GM06990 (cell line): ENCODE results near the gene RGS4.

Source experiments
- DNase-seq: peaks from one replicate; pipeline ENCODE4 v3.0.0-alpha.2; 2011; ENCODE audit not compliant: insufficient read length; ENCODE audit errors: extremely low read depth
- H3K27me3 ChIP-seq: replicated peaks from 2 replicates; pipeline ENCODE4 v1.6.0; 2011; ENCODE audit warnings: low read length; ENCODE audit not compliant: control insufficient read depth, insufficient read depth
- H3K36me3 ChIP-seq: 2 replicates; pipeline ENCODE4 v1.5.1; 2011; ENCODE audit warnings: low read length; ENCODE audit not compliant: control insufficient read depth, insufficient read depth
- H3K4me3 ChIP-seq: replicated peaks from 2 replicates; pipeline ENCODE4 v1.5.1; 2011; ENCODE audit warnings: low read depth, mild to moderate bottlenecking, control low read depth, low read length
- TF ChIP-seq, protein P1 (sequence below): IDR thresholded peaks from 2 replicates; pipeline ENCODE4 v1.5.1; 2011; ENCODE audit warnings: low read length, control low read depth, mild to moderate bottlenecking, inconsistent platforms; ENCODE audit not compliant: insufficient read depth, poor library complexity, severe bottlenecking

RGS4 gene

GRCh38 chr1:163093579-163093978, 24.4 kb downstream of the RGS4 start:
- Histone ChIP-seq H3K4me3 (no peak overlapping the region), H3K27me3 (no peaks in the 10 kb centered on the region), H3K36me3 (no peaks in the 10 kb centered on the region)
- DNase-seq, result no peak
- TF ChIP-seq, protein P1, sequence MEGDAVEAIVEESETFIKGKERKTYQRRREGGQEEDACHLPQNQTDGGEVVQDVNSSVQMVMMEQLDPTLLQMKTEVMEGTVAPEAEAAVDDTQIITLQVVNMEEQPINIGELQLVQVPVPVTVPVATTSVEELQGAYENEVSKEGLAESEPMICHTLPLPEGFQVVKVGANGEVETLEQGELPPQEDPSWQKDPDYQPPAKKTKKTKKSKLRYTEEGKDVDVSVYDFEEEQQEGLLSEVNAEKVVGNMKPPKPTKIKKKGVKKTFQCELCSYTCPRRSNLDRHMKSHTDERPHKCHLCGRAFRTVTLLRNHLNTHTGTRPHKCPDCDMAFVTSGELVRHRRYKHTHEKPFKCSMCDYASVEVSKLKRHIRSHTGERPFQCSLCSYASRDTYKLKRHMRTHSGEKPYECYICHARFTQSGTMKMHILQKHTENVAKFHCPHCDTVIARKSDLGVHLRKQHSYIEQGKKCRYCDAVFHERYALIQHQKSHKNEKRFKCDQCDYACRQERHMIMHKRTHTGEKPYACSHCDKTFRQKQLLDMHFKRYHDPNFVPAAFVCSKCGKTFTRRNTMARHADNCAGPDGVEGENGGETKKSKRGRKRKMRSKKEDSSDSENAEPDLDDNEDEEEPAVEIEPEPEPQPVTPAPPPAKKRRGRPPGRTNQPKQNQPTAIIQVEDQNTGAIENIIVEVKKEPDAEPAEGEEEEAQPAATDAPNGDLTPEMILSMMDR, result no peak

DNA sequence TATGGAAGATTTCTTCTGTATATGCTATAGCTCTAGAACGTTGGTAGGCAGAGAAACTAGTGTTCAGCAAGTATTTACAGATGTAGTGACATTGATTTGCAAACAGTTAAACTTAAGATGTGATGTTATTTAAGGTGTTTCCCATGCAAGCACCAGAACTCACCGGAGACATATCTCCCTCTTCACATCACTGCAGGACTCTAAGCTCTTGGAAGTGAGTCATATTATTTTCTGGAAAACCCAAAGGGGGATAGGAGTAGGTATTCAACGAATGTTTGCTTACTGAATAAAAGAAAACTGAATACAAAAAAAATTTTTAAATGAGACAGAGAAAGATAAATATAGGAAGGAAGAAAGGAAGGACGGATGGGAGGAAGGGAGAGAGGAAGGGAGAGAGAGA, 25.0 kb downstream of the RGS4 start:
- H3K27me3 ChIP-seq, result no peaks in the 10 kb centered on the region
- no peak overlapping the region for H3K4me3 ChIP-seq
- DNase-seq, result no peak
- TF ChIP-seq, protein P1, result no peak
- no peaks in the 10 kb centered on the region for H3K36me3 ChIP-seq

GRCh38 chr1:163094589-163094988, 25.4 kb downstream of the RGS4 start:
- H3K36me3 ChIP-seq, result no peaks in the 10 kb centered on the region
- TF ChIP-seq, protein P1, result no peak
- no peak overlapping the region for H3K4me3 ChIP-seq
- no peak for DNase-seq
- no peaks in the 10 kb centered on the region for H3K27me3 ChIP-seq

DNA sequence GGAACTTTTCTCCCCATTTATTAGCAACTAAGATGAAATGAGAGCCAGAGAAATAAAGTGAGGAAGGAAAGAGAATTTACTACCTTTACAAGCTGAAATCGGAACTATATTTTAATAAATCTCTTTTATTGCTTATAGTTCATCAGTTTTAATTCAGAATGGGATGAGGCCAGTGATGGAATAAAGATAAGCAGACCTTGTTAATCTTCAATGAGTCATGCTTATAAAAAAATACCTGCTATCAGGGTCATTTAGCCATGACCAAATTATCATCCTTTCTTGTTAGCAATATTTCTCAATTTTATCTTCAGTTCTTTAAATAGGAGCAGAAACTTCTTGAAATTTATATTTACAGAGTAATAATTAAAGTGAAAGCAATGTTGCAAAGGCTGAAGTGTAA, 26.1 kb downstream of the RGS4 start:
- DNase-seq, result no peak
- H3K36me3 ChIP-seq, result no peaks in the 10 kb centered on the region
- H3K4me3 ChIP-seq, result no peak overlapping the region
- TF ChIP-seq, protein P1, result no peak
- no peaks in the 10 kb centered on the region for H3K27me3 ChIP-seq

- Histone ChIP-seq H3K27me3 (no peaks in the 10 kb centered on the region), H3K4me3 (no peak overlapping the region), H3K36me3 (no peaks in the 10 kb centered on the region)
- TF ChIP-seq, protein P1, result no peak
- DNase-seq, result no peak
Observed at GRCh38 chr1:163102590-163102989, 33.4 kb downstream of the RGS4 start.

- no peaks in the 10 kb centered on the region for H3K36me3 ChIP-seq
- no peak for DNase-seq
- H3K27me3 ChIP-seq, result no peaks in the 10 kb centered on the region
- TF ChIP-seq, protein P1, result no peak
- no peak overlapping the region for H3K4me3 ChIP-seq
Observed at GRCh38 chr1:163104385-163105099, 35.4 kb downstream of the RGS4 start.
